Keratinocyte (primary cell): Measurements from ENCODE around the gene SEMA4A.

Source experiments
- EZH2 ChIP-seq: IDR thresholded peaks from one replicate; pipeline ENCODE4 v1.6.1; 2012; ENCODE audit warnings: inconsistent platforms, mild to moderate bottlenecking, low read length, moderate library complexity
- TF ChIP-seq, protein P1 (sequence below), 3 experiments: IDR thresholded peaks in 1 of 3; conservative IDR thresholded peaks in 1 of 3; optimal IDR thresholded peaks in 1 of 3; 2 replicates in 2 of 3; 3 replicates in 1 of 3; pipeline versions ENCODE3 to v1.5.1; 2011; ENCODE audit warnings: low read length in 3 of 3, mild to moderate bottlenecking in 3 of 3, moderate library complexity in 2 of 3, control low read depth in 1 of 3, inconsistent platforms in 1 of 3; ENCODE audit not compliant: insufficient read depth in 2 of 3; ENCODE audit errors: extremely low read depth in 1 of 3

DNA sequence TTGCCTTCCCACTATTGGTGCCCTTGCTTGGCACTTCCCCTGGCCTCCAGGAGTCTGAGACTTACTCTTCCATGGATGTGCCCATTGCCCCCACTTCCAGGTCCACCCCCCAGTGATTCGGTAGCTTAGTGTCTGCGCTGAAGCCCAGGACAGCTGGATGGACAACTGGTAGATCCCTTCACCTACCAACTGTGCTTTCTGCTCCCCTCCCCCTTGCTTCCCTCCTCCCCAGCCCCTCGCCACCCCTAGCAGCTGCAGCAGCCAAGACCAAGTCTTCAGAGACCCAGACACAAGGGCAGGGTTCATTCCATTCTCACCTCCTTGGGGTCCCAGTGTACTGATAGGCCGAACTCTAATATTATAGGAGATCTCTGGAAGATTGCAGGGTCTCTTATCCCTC is 31.9 kb upstream of the SEMA4A start:
- TF ChIP-seq EZH2: no peak
- TF ChIP-seq, protein P1, sequence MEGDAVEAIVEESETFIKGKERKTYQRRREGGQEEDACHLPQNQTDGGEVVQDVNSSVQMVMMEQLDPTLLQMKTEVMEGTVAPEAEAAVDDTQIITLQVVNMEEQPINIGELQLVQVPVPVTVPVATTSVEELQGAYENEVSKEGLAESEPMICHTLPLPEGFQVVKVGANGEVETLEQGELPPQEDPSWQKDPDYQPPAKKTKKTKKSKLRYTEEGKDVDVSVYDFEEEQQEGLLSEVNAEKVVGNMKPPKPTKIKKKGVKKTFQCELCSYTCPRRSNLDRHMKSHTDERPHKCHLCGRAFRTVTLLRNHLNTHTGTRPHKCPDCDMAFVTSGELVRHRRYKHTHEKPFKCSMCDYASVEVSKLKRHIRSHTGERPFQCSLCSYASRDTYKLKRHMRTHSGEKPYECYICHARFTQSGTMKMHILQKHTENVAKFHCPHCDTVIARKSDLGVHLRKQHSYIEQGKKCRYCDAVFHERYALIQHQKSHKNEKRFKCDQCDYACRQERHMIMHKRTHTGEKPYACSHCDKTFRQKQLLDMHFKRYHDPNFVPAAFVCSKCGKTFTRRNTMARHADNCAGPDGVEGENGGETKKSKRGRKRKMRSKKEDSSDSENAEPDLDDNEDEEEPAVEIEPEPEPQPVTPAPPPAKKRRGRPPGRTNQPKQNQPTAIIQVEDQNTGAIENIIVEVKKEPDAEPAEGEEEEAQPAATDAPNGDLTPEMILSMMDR (optimal IDR thresholded peaks at IDR 0.05 in 1 of 3, IDR thresholded peaks at IDR 0.05 in 1 of 3, conservative IDR thresholded peaks at IDR 0.05 in 1 of 3; ENCODE audit: extremely low read depth in 1 of 3, insufficient read depth in 2 of 3, low read length in 3 of 3): no peak
